GM18520 (cell line): ENCODE data around the gene P3H2.
A peak's percentile ranks its signal among the peaks of the same experiment; 100 is the strongest.
"Not testable (repeated sequence)": the region's sequence is repeated elsewhere in the genome, so short reads cannot be mapped to it uniquely, and the experiment has no call there.

Experiments
- ATAC-seq: cut with Tn5 transposase; IDR thresholded peaks from one replicate; pipeline ENCODE4 v1.9.1; 2021; ENCODE audit not compliant: unreplicated experiment

Gene P3H2, protein sequence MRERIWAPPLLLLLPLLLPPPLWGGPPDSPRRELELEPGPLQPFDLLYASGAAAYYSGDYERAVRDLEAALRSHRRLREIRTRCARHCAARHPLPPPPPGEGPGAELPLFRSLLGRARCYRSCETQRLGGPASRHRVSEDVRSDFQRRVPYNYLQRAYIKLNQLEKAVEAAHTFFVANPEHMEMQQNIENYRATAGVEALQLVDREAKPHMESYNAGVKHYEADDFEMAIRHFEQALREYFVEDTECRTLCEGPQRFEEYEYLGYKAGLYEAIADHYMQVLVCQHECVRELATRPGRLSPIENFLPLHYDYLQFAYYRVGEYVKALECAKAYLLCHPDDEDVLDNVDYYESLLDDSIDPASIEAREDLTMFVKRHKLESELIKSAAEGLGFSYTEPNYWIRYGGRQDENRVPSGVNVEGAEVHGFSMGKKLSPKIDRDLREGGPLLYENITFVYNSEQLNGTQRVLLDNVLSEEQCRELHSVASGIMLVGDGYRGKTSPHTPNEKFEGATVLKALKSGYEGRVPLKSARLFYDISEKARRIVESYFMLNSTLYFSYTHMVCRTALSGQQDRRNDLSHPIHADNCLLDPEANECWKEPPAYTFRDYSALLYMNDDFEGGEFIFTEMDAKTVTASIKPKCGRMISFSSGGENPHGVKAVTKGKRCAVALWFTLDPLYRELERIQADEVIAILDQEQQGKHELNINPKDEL

GRCh38 chr3:190120269-190121060 is at the start of gene P3H2:
P3H2 (minus strand) TSS chr3:190120897; CDS start chr3:190120731, 166 bp downstream.
- ATAC-seq = no peak

DNA sequence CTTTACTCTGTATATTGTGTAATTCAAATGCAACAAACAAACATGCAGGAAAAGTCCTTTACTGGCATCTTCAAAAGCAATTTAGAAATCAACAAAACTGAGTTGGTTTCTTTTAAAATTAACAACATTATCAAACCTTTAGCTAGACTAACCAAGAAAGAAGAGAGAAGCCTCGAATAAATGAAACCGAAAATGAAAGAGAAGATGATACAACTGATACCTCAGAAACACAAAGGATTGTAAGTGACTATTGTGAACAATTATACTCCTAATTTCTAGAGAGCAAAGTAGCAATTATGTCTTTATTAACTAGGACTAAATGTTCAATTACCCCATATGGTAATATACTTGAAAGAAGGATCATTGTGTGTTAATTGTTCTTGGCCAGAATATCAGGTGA is 49.2 kb upstream of the P3H2 start:
- peak; percentile 46 for ATAC-seq

- ATAC-seq = no peak
These were observed 48.5 kb upstream of the P3H2 start for GRCh38 chr3:190169243-190169642.

DNA sequence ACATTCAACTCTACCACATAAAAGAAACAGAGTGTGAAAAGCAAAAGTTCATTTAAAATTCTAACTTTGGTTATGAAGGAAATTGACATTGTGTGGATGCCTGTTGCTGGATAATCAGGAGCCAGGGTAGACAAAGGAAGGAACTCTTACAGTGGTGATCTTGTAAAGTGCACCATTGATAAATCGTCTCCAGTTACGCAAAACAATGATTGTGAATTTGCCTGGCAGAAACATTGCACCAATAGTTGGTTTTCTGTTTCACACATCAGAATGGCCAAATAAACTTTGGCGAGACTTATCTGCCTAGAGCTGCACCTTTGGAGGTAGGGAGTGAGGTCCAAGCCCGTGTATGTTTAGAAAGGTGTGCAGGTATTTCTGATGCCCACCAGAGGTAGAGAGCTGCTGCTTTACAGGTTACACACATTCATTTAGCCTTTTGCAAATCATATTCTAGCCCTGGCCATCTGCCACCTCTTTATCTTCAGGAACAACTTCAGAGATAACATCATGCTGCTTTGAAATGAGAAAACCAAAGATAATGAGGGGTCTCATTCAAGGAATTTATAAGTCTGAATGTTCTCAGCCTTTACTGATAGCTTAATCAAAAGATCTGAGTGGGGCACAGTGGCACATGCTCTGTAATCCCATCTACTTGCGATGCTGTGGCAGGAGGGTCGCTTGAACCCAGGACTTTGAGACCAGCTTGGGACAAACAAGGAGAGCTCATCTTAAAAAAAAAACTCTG is 47.4 kb upstream of the P3H2 start:
- ATAC-seq = no peak

GRCh38 chr3:190166948-190167347 is 46.3 kb upstream of the P3H2 start:
- no peak for ATAC-seq

DNA sequence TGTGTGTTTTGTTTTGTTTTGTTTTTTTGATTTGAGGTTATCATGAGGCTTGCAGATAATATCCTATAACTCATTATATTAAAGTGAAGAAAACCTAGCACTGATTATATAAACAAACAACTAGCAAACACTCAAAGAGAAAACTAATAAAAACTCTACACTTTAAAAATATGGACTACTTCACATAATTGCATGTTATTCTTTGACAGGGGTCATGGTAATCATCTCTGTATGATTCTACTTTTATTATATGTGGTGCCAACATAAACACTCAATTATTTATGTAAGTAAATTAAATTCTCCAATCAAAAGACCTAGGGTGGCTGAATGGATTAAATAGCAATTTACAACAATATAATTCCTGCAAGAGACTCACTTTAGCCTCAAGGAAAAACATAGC is 44.6 kb upstream of the P3H2 start:
- no peak for ATAC-seq

GRCh38 chr3:190162013-190162412 is 41.3 kb upstream of the P3H2 start:
- ATAC-seq = not testable (repeated sequence)

GRCh38 chr3:190159902-190160435 is 39.3 kb upstream of the P3H2 start:
- no peak for ATAC-seq

DNA sequence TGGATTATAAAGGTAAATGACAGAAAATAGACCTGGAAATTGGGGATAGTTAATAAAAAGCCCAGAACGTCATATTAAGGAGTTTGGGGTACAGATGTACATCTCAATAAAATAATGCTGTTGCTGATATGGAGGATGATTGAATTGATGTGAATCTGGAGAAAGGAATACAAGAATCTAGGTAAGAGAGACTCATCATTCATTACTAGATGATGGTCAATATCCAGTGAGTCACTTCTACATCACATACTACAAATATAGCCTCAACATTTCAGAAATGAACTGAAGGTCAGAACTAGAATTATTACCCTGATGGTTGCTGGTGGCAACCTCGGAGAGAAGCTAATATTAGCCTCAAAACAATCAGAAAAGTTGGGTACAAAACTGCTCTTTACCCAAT is 37.6 kb upstream of the P3H2 start:
- no peak for ATAC-seq

GRCh38 chr3:190155752-190156151 is 35.1 kb upstream of the P3H2 start:
- ATAC-seq = no peak

DNA sequence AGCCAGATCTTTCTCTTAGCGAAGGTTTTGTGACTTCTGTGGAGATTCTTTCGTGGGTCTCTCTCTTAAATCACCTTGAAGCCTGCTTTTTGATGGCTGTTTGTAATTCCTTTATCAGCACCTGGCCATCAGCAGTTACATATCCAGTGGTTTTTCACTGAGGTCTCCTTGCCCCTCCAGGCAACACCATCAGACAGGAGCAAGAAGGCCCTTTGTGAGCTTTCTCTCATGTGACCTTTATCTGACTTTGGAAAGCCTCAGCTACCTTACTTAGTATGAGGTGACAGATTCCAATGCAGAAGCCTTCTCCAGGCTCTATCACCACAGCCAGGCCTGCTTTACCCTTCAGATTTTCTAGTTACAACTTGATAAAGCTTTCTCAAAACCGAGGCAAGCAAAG is 30.0 kb upstream of the P3H2 start:
- no peak for ATAC-seq

- ATAC-seq = not testable (repeated sequence)
These were observed 29.3 kb upstream of the P3H2 start for GRCh38 chr3:190149830-190150619.

GRCh38 chr3:190144793-190145192 is 24.1 kb upstream of the P3H2 start:
- not testable (repeated sequence) for ATAC-seq

DNA sequence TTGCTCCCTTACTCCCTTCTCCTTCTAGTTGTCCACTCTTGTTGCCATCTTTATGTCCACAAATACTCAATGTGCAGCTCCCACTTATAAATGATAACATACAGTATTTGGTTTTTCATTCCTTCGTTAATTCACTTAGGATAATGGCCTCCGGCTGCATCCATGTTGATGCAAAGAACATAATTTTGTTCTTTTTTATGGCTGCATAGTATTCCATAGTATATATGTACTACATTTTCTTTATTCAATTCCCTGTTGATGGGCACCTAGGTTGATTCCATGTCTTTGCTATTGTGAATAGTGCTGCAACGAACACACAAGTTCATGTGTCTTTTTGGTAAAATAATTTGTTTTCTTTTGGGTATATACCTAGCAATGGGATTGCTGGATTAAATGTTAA is 21.3 kb upstream of the P3H2 start:
- ATAC-seq = no peak

DNA sequence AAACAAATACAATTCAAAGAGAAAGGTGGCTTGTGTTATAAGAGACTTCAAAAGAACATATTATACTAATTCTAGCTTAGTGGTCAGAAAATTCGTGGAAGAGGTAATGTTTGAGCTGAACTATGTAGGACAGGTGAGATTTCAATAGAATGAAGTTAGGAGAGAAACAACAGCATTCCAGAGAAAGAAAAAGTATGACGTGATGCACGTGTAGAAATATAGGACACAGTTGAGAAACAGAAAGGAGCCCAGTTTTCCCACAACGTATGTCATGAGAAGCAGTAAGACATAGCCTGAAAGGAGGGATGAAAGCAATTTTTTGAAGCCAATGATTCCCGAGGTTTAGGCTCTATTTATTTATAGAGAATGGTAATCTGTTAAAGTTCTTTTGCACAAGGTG is 18.7 kb upstream of the P3H2 start:
- ATAC-seq = no peak

GRCh38 chr3:190132371-190132770 is 11.7 kb upstream of the P3H2 start:
- no peak for ATAC-seq

DNA sequence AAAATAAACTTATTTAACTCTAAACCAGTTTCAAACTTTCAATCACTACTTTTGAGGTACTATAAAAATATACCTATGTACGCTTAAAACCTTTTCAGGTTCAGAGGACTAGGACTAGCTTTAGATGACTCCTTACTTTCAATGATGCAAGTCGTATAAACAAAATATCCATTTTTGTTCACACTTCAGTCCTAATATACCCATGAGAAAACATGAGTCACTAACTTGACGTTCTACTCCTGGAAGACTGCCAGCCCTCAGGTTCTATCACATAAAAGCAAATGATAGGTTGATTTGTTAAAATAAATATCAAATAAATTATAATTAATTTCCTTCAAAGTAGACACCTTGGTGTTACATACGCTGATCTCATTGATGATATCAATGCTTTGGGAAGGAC is 10.6 kb upstream of the P3H2 start:
- no peak for ATAC-seq

GRCh38 chr3:190130696-190131095 is 10.0 kb upstream of the P3H2 start:
- ATAC-seq = no peak

GRCh38 chr3:190130037-190130436 is 9.3 kb upstream of the P3H2 start:
- no peak for ATAC-seq

DNA sequence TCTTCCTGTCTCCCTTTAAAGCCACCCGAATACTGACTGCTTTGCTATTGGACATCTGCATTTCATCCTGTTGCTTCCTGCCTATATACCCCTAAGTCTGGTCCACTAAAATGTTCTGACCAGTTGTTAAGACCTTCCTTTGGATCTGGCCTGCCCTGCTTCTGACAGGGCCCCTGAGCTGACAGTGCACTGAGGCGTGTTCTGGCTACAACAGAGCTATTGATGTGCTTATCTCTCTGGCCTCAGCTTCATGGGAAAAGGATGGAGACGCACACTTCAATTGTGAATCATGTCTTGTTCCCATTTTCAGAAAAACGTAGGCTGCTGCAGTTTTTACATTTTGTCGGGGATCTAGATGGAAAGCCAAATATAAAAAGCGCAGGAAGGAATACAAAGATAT is 7.1 kb upstream of the P3H2 start:
- ATAC-seq = no peak
